ENCODE results near the gene CAPN13. TPM values are rescaled to one million over a fixed set of nuclear protein-coding genes. Genes with fewer than 3 reads are reported as not detected.

Gene CAPN13
- total and polyA plus RNA-seq, 10 of the 15 experiments (the other 5 are each of a cell fraction or from before 2014, with no cell fraction given) = 0.03 to 0.10 (median 0.06) TPM; not detected in 7

DNA sequence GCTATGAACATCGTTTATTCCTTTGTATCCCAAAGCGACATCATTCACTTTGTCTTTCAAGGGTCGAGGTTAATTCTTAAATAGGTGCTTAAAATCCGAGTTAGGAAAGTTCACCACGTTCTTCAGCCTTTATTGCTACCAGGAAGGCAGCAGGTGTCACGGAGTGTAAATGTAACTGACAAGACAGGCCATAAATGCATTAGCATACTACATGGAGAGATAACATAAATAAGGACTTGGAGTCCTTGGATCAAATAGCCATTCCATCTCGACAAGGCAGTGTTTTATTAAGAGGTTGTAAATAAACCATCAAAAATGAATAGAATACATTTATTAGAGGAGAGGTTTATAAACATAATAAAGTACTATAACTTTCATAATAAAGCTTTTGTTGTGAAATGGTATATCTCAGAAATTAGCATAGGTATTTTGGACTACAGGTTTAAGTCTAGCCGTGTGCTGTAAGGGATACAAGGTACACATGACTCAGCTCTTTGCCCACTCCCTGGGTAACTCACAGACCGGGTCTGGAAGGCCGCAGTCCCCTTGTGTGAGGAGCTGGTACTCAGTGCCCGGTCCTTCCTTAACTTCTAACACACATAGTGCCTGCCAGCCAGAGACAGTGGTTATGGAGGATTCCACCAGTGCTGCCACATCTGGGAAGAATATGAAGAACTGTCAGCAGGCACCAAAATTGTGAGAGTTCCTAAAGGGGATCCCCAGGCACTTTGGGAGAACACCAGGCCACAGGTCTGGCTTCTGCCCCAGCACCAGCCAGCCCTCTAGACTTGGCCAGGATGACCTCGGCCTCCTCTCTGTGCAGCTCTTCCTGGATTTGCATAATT, 29.4 kb downstream of the CAPN13 start (continued):
- TF ChIP-seq, protein P1, sequence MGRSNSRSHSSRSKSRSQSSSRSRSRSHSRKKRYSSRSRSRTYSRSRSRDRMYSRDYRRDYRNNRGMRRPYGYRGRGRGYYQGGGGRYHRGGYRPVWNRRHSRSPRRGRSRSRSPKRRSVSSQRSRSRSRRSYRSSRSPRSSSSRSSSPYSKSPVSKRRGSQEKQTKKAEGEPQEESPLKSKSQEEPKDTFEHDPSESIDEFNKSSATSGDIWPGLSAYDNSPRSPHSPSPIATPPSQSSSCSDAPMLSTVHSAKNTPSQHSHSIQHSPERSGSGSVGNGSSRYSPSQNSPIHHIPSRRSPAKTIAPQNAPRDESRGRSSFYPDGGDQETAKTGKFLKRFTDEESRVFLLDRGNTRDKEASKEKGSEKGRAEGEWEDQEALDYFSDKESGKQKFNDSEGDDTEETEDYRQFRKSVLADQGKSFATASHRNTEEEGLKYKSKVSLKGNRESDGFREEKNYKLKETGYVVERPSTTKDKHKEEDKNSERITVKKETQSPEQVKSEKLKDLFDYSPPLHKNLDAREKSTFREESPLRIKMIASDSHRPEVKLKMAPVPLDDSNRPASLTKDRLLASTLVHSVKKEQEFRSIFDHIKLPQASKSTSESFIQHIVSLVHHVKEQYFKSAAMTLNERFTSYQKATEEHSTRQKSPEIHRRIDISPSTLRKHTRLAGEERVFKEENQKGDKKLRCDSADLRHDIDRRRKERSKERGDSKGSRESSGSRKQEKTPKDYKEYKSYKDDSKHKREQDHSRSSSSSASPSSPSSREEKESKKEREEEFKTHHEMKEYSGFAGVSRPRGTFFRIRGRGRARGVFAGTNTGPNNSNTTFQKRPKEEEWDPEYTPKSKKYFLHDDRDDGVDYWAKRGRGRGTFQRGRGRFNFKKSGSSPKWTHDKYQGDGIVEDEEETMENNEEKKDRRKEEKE (IDR thresholded peaks at IDR 0.05) = no peak
- no peak for TF ChIP-seq KAT2A (conservative IDR thresholded peaks at IDR 0.05; ENCODE audit: control insufficient read depth, low read depth, low read length)

DNA sequence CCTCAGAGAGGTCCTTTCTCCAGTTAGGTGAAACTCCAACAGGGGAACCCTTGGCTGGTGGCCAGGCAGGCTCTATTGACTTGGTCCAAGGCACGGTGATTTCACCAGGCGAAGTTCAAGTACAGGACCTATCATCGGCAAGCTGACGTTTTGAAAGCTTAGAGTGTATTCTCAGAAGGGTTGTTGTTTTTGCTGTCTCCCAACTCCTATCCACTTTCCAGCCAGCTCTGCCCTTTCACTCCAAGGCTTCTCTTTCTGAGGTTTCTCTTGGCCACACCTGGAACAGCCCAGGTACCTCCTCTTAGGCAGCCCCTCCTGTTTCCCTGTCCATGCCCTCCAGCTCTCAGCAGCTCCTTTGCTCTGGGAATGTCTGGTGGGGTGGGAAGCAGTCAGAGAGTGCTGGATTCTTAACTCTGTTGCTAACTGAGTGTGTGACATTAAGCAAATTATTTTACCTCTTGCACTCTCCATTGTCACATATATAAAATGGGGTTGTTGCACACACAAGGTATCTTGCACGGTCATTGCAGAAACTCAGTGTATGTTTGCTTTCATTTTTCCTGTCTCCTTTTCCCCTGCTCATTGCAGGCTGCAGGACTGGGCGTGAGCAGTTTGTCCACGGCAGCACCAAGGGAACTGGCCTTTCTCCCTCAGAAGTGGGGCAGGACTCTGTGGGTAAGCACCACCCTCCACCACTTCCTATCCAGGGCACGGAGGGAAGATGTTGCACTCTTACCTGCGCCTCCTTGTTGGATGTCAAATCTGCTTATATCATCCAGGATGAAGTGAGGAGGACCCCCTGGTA, 30.2 kb downstream of the CAPN13 start:
- FAIRE-seq (no peak), ATAC-seq (no peak), DNase-seq (ENCODE audit: low read depth, low spot score) (no peak)
- no peak overlapping the region for H3K27ac ChIP-seq (ENCODE audit: control insufficient read depth, insufficient read depth)
- no peaks in the 10 kb centered on the region for H4K20me1 ChIP-seq (ENCODE audit: control insufficient read depth, insufficient read depth)
- no peak overlapping the region for H2AFZ ChIP-seq (ENCODE audit: control insufficient read depth, low read depth, low read length)
- SMC1A ChIA-PET (ENCODE audit: uncharacterized antibody, unreplicated experiment) = interaction anchor here (0.6 kb wide), 1 partner anchor 1562 kb away, joined by 3 read pairs; no protein-coding TSS in a partner anchor
- no peaks in the 10 kb centered on the region for H3K36me3 ChIP-seq (ENCODE audit: control insufficient read depth in 2 of 2, insufficient read depth in 2 of 2, low read length in 1 of 2)
- peaks cover 0 to 1% of the 10 kb centered on the region in 2 experiments; a peak in 2 of 4 replicates for H3K27me3 ChIP-seq (replicated peaks in 1 of 2; ENCODE audit: control insufficient read depth in 2 of 2, insufficient read depth in 2 of 2, low read length in 1 of 2)
- TF ChIP-seq HDAC6 (IDR thresholded peaks at IDR 0.05; ENCODE audit: unreplicated experiment) (no peak), CUX1 (IDR thresholded peaks at IDR 0.05; ENCODE audit: insufficient replicate concordance, low read depth, low read length) (no peak), RAD51 (IDR thresholded peaks at IDR 0.05) (no peak)
- no peak overlapping the region for H3K4me3 ChIP-seq
- RAD21 ChIA-PET (ENCODE audit: unreplicated experiment) = no interaction called here
- no peaks in the 10 kb centered on the region for H3K4me1 ChIP-seq (ENCODE audit: control insufficient read depth, insufficient read depth, low read length)
- no peaks in the 10 kb centered on the region for H3K79me2 ChIP-seq (ENCODE audit: control insufficient read depth, insufficient read depth, low read length)
- CTCF ChIA-PET = interaction anchor here (1.0 kb wide), 1 partner anchor 10 kb away, joined by 3 read pairs; no protein-coding TSS in a partner anchor
- no TSS peak for BruUV-seq (replicated peaks)
- in situ Hi-C loops (cut with MboI) (no loop called here), intact Hi-C loops (cut with micrococcal nuclease; ENCODE audit: unreplicated experiment) (no loop called here)
- H3K9me3 ChIP-seq (replicated peaks; ENCODE audit: control insufficient read depth, insufficient read depth, low read length) = no peaks in the 10 kb centered on the region
- no peak overlapping the region for H3K4me2 ChIP-seq (ENCODE audit: control insufficient read depth, insufficient read depth)
- H3K9ac ChIP-seq (ENCODE audit: control insufficient read depth, insufficient read depth, low read length) = no peak overlapping the region
- POLR2A ChIA-PET = no interaction called here
- WGBS (ENCODE audit: insufficient coverage, insufficient replicate concordance, low lambda C conversion rate, missing lambda C conversion rate) = 13% methylated on average over 9 of the region's 9 CpGs

All from GM12878 (cell line).